ENCODE results near the gene SAXO1.

DNA sequence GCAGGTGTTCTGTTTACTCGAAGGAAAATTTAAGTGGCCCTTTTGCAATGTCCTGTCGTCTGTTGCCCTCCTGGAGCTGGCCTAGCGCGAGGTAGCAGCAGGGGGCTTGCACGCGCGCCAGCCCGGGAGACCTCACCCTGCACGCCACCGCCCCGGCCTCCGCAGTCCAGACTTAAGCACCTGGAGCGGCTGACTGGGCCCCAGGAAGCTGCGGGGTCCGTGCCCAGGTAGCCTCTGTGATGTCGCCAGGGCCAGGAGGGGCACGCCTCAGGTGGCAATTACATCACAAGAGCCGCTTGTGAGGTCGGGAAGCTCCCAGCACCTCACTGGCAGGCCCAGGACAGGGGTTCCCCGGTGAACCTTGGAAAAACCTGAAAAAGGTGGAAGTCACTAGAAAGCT is at the start of gene SAXO1:
- TF ChIP-seq, protein P1, sequence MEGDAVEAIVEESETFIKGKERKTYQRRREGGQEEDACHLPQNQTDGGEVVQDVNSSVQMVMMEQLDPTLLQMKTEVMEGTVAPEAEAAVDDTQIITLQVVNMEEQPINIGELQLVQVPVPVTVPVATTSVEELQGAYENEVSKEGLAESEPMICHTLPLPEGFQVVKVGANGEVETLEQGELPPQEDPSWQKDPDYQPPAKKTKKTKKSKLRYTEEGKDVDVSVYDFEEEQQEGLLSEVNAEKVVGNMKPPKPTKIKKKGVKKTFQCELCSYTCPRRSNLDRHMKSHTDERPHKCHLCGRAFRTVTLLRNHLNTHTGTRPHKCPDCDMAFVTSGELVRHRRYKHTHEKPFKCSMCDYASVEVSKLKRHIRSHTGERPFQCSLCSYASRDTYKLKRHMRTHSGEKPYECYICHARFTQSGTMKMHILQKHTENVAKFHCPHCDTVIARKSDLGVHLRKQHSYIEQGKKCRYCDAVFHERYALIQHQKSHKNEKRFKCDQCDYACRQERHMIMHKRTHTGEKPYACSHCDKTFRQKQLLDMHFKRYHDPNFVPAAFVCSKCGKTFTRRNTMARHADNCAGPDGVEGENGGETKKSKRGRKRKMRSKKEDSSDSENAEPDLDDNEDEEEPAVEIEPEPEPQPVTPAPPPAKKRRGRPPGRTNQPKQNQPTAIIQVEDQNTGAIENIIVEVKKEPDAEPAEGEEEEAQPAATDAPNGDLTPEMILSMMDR (IDR thresholded peaks at IDR 0.05; ENCODE audit: poor library complexity, severe bottlenecking): no peak
- no peak for TF ChIP-seq MXI1 (conservative IDR thresholded peaks at IDR 0.05; ENCODE audit: poor library complexity, severe bottlenecking)
- TF ChIP-seq POLR2AphosphoS5 (IDR thresholded peaks at IDR 0.05): no peak
- TF ChIP-seq, protein P2, sequence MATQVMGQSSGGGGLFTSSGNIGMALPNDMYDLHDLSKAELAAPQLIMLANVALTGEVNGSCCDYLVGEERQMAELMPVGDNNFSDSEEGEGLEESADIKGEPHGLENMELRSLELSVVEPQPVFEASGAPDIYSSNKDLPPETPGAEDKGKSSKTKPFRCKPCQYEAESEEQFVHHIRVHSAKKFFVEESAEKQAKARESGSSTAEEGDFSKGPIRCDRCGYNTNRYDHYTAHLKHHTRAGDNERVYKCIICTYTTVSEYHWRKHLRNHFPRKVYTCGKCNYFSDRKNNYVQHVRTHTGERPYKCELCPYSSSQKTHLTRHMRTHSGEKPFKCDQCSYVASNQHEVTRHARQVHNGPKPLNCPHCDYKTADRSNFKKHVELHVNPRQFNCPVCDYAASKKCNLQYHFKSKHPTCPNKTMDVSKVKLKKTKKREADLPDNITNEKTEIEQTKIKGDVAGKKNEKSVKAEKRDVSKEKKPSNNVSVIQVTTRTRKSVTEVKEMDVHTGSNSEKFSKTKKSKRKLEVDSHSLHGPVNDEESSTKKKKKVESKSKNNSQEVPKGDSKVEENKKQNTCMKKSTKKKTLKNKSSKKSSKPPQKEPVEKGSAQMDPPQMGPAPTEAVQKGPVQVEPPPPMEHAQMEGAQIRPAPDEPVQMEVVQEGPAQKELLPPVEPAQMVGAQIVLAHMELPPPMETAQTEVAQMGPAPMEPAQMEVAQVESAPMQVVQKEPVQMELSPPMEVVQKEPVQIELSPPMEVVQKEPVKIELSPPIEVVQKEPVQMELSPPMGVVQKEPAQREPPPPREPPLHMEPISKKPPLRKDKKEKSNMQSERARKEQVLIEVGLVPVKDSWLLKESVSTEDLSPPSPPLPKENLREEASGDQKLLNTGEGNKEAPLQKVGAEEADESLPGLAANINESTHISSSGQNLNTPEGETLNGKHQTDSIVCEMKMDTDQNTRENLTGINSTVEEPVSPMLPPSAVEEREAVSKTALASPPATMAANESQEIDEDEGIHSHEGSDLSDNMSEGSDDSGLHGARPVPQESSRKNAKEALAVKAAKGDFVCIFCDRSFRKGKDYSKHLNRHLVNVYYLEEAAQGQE (IDR thresholded peaks at IDR 0.05; ENCODE audit: borderline replicate concordance): no peak
- TF ChIP-seq SMC3 (conservative IDR thresholded peaks at IDR 0.05; ENCODE audit: poor library complexity): no peak
- TF ChIP-seq EZH2 (IDR thresholded peaks at IDR 0.05; ENCODE audit: borderline replicate concordance, insufficient read depth, low read length, poor library complexity, severe bottlenecking): no peak
- no peak for TF ChIP-seq TAF1 (IDR thresholded peaks at IDR 0.05; ENCODE audit: low read depth)
- no peak for TF ChIP-seq EP300 (conservative IDR thresholded peaks at IDR 0.05; ENCODE audit: poor library complexity, severe bottlenecking)

Measured in neural cell (in vitro differentiated cells).